Activated naive CD8-positive, alpha-beta T cell treated with anti-CD3 and anti-CD28 coated beads, Interleukin-2, amount 50 U/mL, for 24 hours (primary cell): ENCODE results near the gene FAM83F.
A peak's percentile ranks its signal among the peaks of the same experiment; 100 is the strongest.
"Not testable (repeated sequence)": the region's sequence is repeated elsewhere in the genome, so short reads cannot be mapped to it uniquely, and the experiment has no call there.

Source experiments
- ATAC-seq: fragments of 150-1000 bp; cut with Tn5 transposase; one replicate; pipeline ENCODE4 v1.10.0; 2021
- DNase-seq: peaks from one replicate; pipeline ENCODE4 v3.0.0; 2021
- H3K27ac Mint-ChIP-seq: one replicate; pipeline ENCODE4 v1.8.0; 2021; ENCODE audit warnings: mild to moderate bottlenecking, mixed read lengths
- H3K27me3 Mint-ChIP-seq: one replicate; pipeline ENCODE4 v1.8.0; 2021; ENCODE audit warnings: mixed read lengths
- H3K36me3 Mint-ChIP-seq: one replicate; pipeline ENCODE4 v1.8.0; 2021; ENCODE audit warnings: low read depth, mixed read lengths
- H3K4me1 Mint-ChIP-seq: one replicate; pipeline ENCODE4 v1.8.0; 2021; ENCODE audit warnings: mixed read lengths
- H3K4me3 Mint-ChIP-seq: one replicate; pipeline ENCODE4 v1.8.0; 2021; ENCODE audit warnings: mild to moderate bottlenecking, moderate library complexity, mixed read lengths
- H3K9me3 Mint-ChIP-seq: one replicate; pipeline ENCODE4 v1.8.0; 2021; ENCODE audit warnings: mixed read lengths

FAM83F gene

DNA sequence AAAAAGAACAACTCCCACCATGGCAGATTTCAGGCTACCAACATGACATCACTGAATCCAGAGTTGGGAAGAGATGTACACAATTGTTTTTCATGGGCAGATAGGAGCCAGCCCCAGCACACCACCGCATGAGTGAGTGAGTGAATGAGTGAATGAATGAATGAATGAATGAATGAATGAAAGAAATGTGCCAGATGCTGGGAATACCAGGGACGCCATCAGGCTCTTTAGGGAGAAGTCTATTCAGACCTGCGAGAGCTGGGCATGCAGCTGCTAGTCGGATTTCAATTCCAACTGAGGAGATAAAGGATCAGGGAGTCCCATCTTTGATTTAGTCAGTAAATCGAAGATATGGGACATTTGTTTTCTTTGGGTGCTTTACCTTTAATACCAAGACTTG lies 15.3 kb upstream of the FAM83F start:
- H3K36me3 Mint-ChIP-seq, result peaks cover 12% of the 10 kb centered on the region
- H3K4me3 Mint-ChIP-seq, result no peak overlapping the region
- H3K4me1 Mint-ChIP-seq, result peaks cover 34% of the 10 kb centered on the region
- peak overlapping the region; percentile 28 for H3K27ac Mint-ChIP-seq
- no peaks in the 10 kb centered on the region for H3K9me3 Mint-ChIP-seq
- ATAC-seq, result no peak
- no peaks in the 10 kb centered on the region for H3K27me3 Mint-ChIP-seq
- DNase-seq, result no peak

- Mint-ChIP-seq H3K4me1 (peaks cover 43% of the 10 kb centered on the region), H3K27ac (no peak overlapping the region), H3K27me3 (no peaks in the 10 kb centered on the region), H3K9me3 (no peaks in the 10 kb centered on the region), H3K4me3 (no peak overlapping the region), H3K36me3 (peaks cover 8% of the 10 kb centered on the region)
- ATAC-seq (no peak), DNase-seq (no peak)
These were observed 14.2 kb upstream of the FAM83F start for GRCh38 chr22:39980596-39980995.

DNA sequence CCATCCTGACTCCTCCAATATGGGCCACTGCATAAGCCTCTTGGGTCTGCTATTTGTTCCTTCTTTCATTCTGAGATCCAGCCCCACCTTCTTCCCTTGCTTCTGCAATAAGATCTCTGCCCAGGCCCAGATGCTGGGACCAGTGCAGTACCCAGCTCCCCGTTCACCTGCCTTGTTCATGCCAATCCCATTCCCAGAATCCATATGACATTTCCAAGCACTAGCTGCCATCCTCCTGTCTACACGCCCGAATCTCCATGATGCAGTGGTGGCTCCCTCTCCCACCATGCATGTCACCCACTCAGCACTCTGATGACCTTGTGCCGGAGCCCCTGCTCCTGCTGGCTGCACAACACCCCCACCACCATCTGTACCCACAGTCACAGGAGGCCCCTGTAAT lies 11.4 kb upstream of the FAM83F start:
- H3K4me3 Mint-ChIP-seq, result no peak overlapping the region
- no peak for DNase-seq
- peaks cover 1% of the 10 kb centered on the region for H3K36me3 Mint-ChIP-seq
- no peak for ATAC-seq
- H3K27me3 Mint-ChIP-seq, result no peaks in the 10 kb centered on the region
- H3K4me1 Mint-ChIP-seq, result peaks cover 46% of the 10 kb centered on the region
- H3K27ac Mint-ChIP-seq, result no peak overlapping the region
- H3K9me3 Mint-ChIP-seq, result no peaks in the 10 kb centered on the region

- peaks cover 41% of the 10 kb centered on the region for H3K4me1 Mint-ChIP-seq
These were observed 10.7 kb upstream of the FAM83F start for GRCh38 chr22:39984006-39984405.

GRCh38 chr22:39984746-39985145 lies 10.0 kb upstream of the FAM83F start:
- Mint-ChIP-seq H3K4me3 (no peak overlapping the region), H3K9me3 (no peaks in the 10 kb centered on the region), H3K27me3 (peaks cover 3% of the 10 kb centered on the region), H3K36me3 (peaks cover 1% of the 10 kb centered on the region), H3K4me1 (peaks cover 34% of the 10 kb centered on the region), H3K27ac (no peak overlapping the region)
- no peak for DNase-seq
- ATAC-seq, result no peak

More at GRCh38 chr22:39984006-39984405, 10.7 kb upstream of the FAM83F start:
- H3K27ac Mint-ChIP-seq, result no peak overlapping the region
- H3K27me3 Mint-ChIP-seq, result no peaks in the 10 kb centered on the region
- H3K36me3 Mint-ChIP-seq, result peaks cover 1% of the 10 kb centered on the region
- ATAC-seq (no peak), DNase-seq (no peak)
- H3K9me3 Mint-ChIP-seq, result no peaks in the 10 kb centered on the region
- no peak overlapping the region for H3K4me3 Mint-ChIP-seq

DNA sequence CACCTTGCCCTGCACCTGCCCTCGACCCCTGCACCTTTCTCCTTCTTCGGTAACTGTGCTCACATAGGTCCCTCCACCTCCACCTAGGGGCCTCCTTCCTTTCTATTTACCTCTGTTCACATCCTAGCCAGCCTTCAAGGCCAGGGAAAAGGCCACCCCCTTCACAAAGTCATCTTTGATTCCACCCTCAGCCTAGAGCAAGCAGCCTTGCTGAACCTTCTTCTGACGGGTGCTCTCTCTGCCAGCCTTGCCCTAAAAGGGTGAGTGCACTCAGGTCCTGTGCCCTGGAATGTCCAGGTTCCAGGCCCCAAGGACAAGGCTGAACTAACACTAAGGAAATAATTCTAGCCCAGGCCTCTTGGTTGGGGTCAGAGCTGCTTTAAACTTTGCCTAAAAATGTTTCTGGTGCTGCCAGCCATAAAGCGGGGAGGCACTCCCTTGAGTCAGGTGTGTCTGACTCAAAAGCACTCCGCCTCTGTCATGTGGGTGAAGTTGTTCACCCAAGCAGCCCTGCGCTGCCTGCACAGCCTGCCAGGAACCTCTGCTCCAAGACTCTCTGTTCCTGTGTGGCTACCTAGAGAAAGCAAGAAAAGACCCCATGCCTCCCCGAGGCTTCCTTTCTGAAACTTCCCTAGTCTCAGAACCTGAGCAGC lies 9.2 kb upstream of the FAM83F start:
- peak; percentile 26 for DNase-seq
- Mint-ChIP-seq H3K27ac (no peak overlapping the region), H3K27me3 (peaks cover 4% of the 10 kb centered on the region)

DNA sequence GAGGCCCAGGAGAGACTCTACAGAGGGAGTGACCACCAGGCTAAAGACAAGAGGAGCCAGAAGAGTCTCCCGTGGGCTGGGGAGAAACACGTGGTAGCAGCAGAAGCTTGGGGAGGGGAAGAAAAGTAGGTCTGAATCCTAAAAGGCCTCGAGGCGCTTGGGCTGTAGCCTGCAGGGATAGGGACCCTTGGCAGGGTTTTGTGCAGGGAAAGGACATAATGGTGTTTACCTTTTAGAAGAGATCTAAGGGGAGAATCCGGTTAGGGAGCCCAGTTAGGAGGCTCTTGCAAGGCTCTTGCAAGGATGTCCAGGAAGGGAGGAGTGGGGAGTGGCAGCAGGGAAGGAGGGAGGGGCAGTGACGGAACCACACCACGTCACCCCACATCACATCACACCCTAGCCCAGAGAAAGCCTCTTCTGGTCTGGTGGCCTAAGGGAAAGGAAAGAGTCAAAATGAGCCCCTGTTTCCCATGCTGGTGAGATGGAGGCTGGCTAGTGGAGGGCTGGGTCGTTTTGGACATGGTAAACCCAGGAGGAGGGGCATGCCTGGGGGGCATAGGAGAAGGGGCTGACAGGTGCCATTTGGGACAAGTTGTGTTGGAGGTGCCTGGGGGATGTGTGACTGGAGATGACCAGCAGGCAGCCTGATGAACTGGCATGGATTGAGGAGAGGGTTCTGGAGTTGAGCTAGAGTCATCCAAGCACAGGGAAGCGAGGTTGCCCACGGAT lies 6.2 kb upstream of the FAM83F start:
- Mint-ChIP-seq H3K27me3 (peaks cover 6% of the 10 kb centered on the region), H3K9me3 (no peaks in the 10 kb centered on the region), H3K36me3 (peaks cover 1% of the 10 kb centered on the region), H3K27ac (no peak overlapping the region), H3K4me1 (peaks cover 23% of the 10 kb centered on the region), H3K4me3 (no peak overlapping the region)
- ATAC-seq (no peak), DNase-seq (no peak)

More for the DNA sequence above, 9.2 kb upstream of the FAM83F start:
- H3K4me1 Mint-ChIP-seq, result peaks cover 26% of the 10 kb centered on the region
- peak; percentile 85 for ATAC-seq
- H3K9me3 Mint-ChIP-seq, result no peaks in the 10 kb centered on the region
- no peak overlapping the region for H3K4me3 Mint-ChIP-seq
- peaks cover 1% of the 10 kb centered on the region for H3K36me3 Mint-ChIP-seq

GRCh38 chr22:39989633-39990032 lies 5.1 kb upstream of the FAM83F start:
- no peak for ATAC-seq
- peaks cover 6% of the 10 kb centered on the region for H3K27me3 Mint-ChIP-seq
- no peaks in the 10 kb centered on the region for H3K9me3 Mint-ChIP-seq

DNA sequence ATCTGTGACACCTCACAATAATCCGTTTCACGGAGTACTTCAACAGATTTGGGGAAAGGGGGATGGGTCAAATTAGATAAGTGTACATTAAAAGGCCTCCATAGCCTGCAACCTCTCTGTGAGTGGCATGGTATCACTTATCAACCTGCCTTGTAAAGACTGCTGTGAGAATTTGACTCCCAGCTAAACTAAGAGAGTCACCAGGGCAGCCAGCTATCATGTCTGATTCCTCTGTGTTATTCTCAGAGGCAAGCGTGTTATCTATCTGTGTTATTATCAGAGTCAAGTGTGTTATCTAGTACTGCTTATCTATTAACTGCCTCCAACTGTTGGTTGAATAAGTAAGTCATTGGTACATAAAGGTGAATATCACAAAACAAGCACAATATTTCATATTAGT lies 4.1 kb upstream of the FAM83F start:
- DNase-seq (no peak), ATAC-seq (no peak)
- Mint-ChIP-seq H3K36me3 (no peaks in the 10 kb centered on the region), H3K4me1 (peaks cover 18% of the 10 kb centered on the region), H3K27me3 (peaks cover 8% of the 10 kb centered on the region), H3K9me3 (no peaks in the 10 kb centered on the region), H3K27ac (no peak overlapping the region), H3K4me3 (no peak overlapping the region)

More at GRCh38 chr22:39989633-39990032, 5.1 kb upstream of the FAM83F start:
- H3K36me3 Mint-ChIP-seq, result no peaks in the 10 kb centered on the region
- no peak overlapping the region for H3K27ac Mint-ChIP-seq
- no peak for DNase-seq
- peaks cover 28% of the 10 kb centered on the region for H3K4me1 Mint-ChIP-seq
- no peak overlapping the region for H3K4me3 Mint-ChIP-seq

- no peak for DNase-seq
- H3K27me3 Mint-ChIP-seq, result peaks cover 14% of the 10 kb centered on the region
- no peaks in the 10 kb centered on the region for H3K36me3 Mint-ChIP-seq
- H3K4me3 Mint-ChIP-seq, result no peak overlapping the region
- H3K9me3 Mint-ChIP-seq, result no peaks in the 10 kb centered on the region
- H3K4me1 Mint-ChIP-seq, result peaks cover 16% of the 10 kb centered on the region
- H3K27ac Mint-ChIP-seq, result no peak overlapping the region
- ATAC-seq, result no peak
These were observed 3.4 kb upstream of the FAM83F start for GRCh38 chr22:39991159-39991860.

DNA sequence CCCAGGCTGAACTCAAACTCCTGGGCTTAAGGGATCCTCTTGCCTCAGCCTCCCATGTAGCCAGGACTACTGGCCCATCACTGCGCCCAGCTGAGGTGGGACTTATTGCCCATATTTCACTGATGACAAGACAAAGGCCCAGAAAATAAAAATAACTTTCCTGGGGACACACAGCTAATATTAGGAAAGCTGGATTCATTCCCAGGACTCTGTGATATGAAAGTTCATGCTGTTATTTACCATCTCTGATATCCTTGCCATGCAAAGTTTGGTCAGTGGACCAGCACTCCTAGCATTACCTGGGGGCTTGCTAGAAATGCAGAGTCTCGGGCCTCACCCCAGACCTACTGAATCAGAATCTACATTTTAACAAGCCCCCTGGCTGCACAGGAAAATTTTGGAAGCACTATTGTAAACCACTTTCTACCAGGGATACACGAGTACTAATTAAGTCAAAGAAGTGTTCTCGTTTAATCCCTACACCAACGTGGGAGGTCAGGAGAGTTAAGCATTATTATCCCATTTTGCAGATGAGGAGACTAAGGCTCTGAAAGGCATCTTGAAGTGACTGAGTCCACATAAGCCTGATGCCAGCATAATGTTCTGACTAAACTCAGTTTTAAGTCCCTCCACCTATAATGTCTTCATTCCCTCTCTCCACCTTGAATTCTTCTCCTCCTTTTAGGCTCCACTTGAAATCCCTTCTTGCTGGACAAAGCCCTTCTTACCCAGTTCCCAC lies 2.5 kb upstream of the FAM83F start:
- Mint-ChIP-seq H3K9me3 (no peaks in the 10 kb centered on the region), H3K4me1 (peaks cover 14% of the 10 kb centered on the region), H3K27ac (no peak overlapping the region), H3K36me3 (no peaks in the 10 kb centered on the region), H3K27me3 (peaks cover 19% of the 10 kb centered on the region), H3K4me3 (no peak overlapping the region)
- DNase-seq, result no peak
- ATAC-seq, result no peak

- not testable (repeated sequence) for H3K36me3 Mint-ChIP-seq, H3K27ac Mint-ChIP-seq, ATAC-seq, DNase-seq, H3K9me3 Mint-ChIP-seq, H3K4me3 Mint-ChIP-seq
- Mint-ChIP-seq H3K4me1 (peaks cover 14% of the 10 kb centered on the region), H3K27me3 (peaks cover 23% of the 10 kb centered on the region)
These were observed 1.9 kb upstream of the FAM83F start for GRCh38 chr22:39992894-39993293.

DNA sequence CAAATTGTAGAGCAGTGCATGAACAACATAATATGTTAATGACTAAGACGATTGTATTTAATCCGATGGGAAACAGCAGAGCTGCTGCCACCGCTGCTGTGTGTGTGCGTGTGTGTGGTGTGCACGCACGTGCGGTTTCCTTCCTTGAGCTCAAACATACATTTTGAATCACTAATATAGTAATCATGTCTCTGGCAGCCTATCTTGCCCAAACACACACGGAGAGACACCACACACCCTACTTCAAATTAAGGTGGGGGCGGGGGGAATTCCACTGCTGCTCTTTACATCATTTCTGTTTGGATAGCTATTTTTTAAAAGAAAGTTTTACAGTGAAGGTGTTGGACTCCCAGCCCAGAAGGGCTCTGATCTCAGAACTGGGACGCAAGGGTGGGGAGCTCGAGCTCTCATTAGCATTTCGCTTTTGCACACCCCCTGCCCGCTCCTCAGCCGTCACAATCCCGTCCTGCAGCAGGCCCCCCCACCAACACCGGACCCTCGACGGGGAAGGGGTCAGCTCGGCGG lies 651 bp upstream of the FAM83F start:
- H3K27me3 Mint-ChIP-seq, result peaks cover 25% of the 10 kb centered on the region
- peak overlapping the region; percentile 44 for H3K4me3 Mint-ChIP-seq
- peaks cover 14% of the 10 kb centered on the region for H3K4me1 Mint-ChIP-seq
- H3K36me3 Mint-ChIP-seq, result no peaks in the 10 kb centered on the region
- peak; percentile 47 for DNase-seq
- no peaks in the 10 kb centered on the region for H3K9me3 Mint-ChIP-seq
- ATAC-seq, result peak; percentile 71
- H3K27ac Mint-ChIP-seq, result peak overlapping the region; percentile 59
